Adipocyte (in vitro differentiated cells): ENCODE data around the gene PKDREJ.
A peak's percentile ranks its signal among the peaks of the same experiment; 100 is the strongest.
"Not testable (repeated sequence)": the region's sequence is repeated elsewhere in the genome, so short reads cannot be mapped to it uniquely, and the experiment has no call there.

Experiments
- DNase-seq: peaks from one replicate; pipeline ENCODE4 v3.0.0-alpha.2; 2015; ENCODE audit warnings: low read depth
- H3K27me3 ChIP-seq: replicated peaks from 2 replicates; pipeline ENCODE4 v1.7.0; 2013; ENCODE audit warnings: mild to moderate bottlenecking, low read length, moderate library complexity; ENCODE audit not compliant: control insufficient read depth, insufficient read depth
- H3K36me3 ChIP-seq: 2 replicates; pipeline ENCODE4 v1.7.0; 2013; ENCODE audit warnings: low read length, mild to moderate bottlenecking, moderate library complexity; ENCODE audit not compliant: control insufficient read depth, insufficient read depth, severe bottlenecking
- H3K4me1 ChIP-seq: 2 replicates; pipeline ENCODE4 v1.7.0; 2013; ENCODE audit warnings: mild to moderate bottlenecking, low read length, moderate library complexity; ENCODE audit not compliant: control insufficient read depth, insufficient read depth
- H3K4me3 ChIP-seq: 2 replicates; pipeline ENCODE4 v1.7.0; 2013; ENCODE audit warnings: mild to moderate bottlenecking, low read length, moderate library complexity
- H3K9ac ChIP-seq: 2 replicates; pipeline ENCODE4 v1.7.0; 2013; ENCODE audit warnings: mild to moderate bottlenecking, low read length, moderate library complexity
- H3K9me3 ChIP-seq: 2 replicates; pipeline ENCODE4 v1.7.0; 2013; ENCODE audit warnings: mild to moderate bottlenecking, low read length, moderate library complexity; ENCODE audit not compliant: control insufficient read depth

The PKDREJ gene

GRCh38 chr22:46263216-46263590, at the start of gene PKDREJ:
Gene PKDREJ (minus strand): TSS chr22:46263343. CDS start chr22:46263322, 21 bp downstream.
- no peak for DNase-seq
- peaks cover 18% of the 10 kb centered on the region for H3K27me3 ChIP-seq
- no peaks in the 10 kb centered on the region for H3K9me3 ChIP-seq
- H3K36me3 ChIP-seq: no peaks in the 10 kb centered on the region
- no peak within 1 kb of the TSS for H3K4me3 ChIP-seq
- H3K4me1 ChIP-seq: peaks cover 3% of the 10 kb centered on the region
- no peak within 1 kb of the TSS for H3K9ac ChIP-seq

- H3K4me3 ChIP-seq, H3K4me1 ChIP-seq, H3K9me3 ChIP-seq, DNase-seq, H3K36me3 ChIP-seq, H3K27me3 ChIP-seq, H3K9ac ChIP-seq: not testable (repeated sequence)
Observed at GRCh38 chr22:46312848-46313247, 49.7 kb upstream of the PKDREJ start.

- Histone ChIP-seq H3K27me3 (no peaks in the 10 kb centered on the region), H3K9ac (no peak overlapping the region), H3K9me3 (no peaks in the 10 kb centered on the region), H3K36me3 (no peaks in the 10 kb centered on the region), H3K4me1 (no peaks in the 10 kb centered on the region), H3K4me3 (no peak overlapping the region)
- no peak for DNase-seq
Observed at GRCh38 chr22:46312056-46312455, 48.9 kb upstream of the PKDREJ start.

GRCh38 chr22:46309526-46310085, 46.5 kb upstream of the PKDREJ start:
- Histone ChIP-seq H3K9me3 (no peaks in the 10 kb centered on the region), H3K36me3 (no peaks in the 10 kb centered on the region), H3K9ac (no peak overlapping the region), H3K4me1 (no peaks in the 10 kb centered on the region), H3K27me3 (no peaks in the 10 kb centered on the region), H3K4me3 (no peak overlapping the region)
- DNase-seq: no peak

- H3K27me3 ChIP-seq: no peaks in the 10 kb centered on the region
- H3K9me3 ChIP-seq: no peaks in the 10 kb centered on the region
- H3K36me3 ChIP-seq: no peaks in the 10 kb centered on the region
- no peak for DNase-seq
- H3K9ac ChIP-seq: no peak overlapping the region
- no peak overlapping the region for H3K4me3 ChIP-seq
- H3K4me1 ChIP-seq: peaks cover 6% of the 10 kb centered on the region
Observed at GRCh38 chr22:46308283-46308988, 45.3 kb upstream of the PKDREJ start.

GRCh38 chr22:46303347-46303965, 40.3 kb upstream of the PKDREJ start:
- Histone ChIP-seq H3K4me3 (no peak overlapping the region), H3K36me3 (no peaks in the 10 kb centered on the region)

GRCh38 chr22:46300491-46300890, 37.3 kb upstream of the PKDREJ start:
- peaks cover 26% of the 10 kb centered on the region for H3K4me1 ChIP-seq
- no peak for DNase-seq
- no peaks in the 10 kb centered on the region for H3K27me3 ChIP-seq
- no peak overlapping the region for H3K9ac ChIP-seq
- H3K9me3 ChIP-seq: no peaks in the 10 kb centered on the region
- no peak overlapping the region for H3K4me3 ChIP-seq
- no peaks in the 10 kb centered on the region for H3K36me3 ChIP-seq

More at GRCh38 chr22:46303347-46303965, 40.3 kb upstream of the PKDREJ start:
- H3K27me3 ChIP-seq: no peaks in the 10 kb centered on the region
- peaks cover 9% of the 10 kb centered on the region for H3K4me1 ChIP-seq
- peak; percentile 7 for DNase-seq
- H3K9ac ChIP-seq: no peak overlapping the region
- no peaks in the 10 kb centered on the region for H3K9me3 ChIP-seq

- Histone ChIP-seq H3K27me3 (no peaks in the 10 kb centered on the region), H3K36me3 (no peaks in the 10 kb centered on the region), H3K9ac (no peak overlapping the region), H3K4me3 (no peak overlapping the region), H3K4me1 (peaks cover 29% of the 10 kb centered on the region), H3K9me3 (no peaks in the 10 kb centered on the region)
- no peak for DNase-seq
Observed at GRCh38 chr22:46299101-46299500, 36.0 kb upstream of the PKDREJ start.

GRCh38 chr22:46297151-46297812, 34.1 kb upstream of the PKDREJ start:
- H3K9ac ChIP-seq: peak overlapping the region; percentile 52
- peaks cover 17% of the 10 kb centered on the region for H3K36me3 ChIP-seq
- no peaks in the 10 kb centered on the region for H3K9me3 ChIP-seq
- H3K27me3 ChIP-seq: no peaks in the 10 kb centered on the region
- DNase-seq: peak; percentile 57
- peaks cover 20% of the 10 kb centered on the region for H3K4me1 ChIP-seq
- peak overlapping the region; percentile 80 for H3K4me3 ChIP-seq

- no peaks in the 10 kb centered on the region for H3K27me3 ChIP-seq
- DNase-seq: peak; percentile 99
- peak within 1 kb of the TSS; percentile 80 for H3K4me3 ChIP-seq
- H3K4me1 ChIP-seq: peaks cover 20% of the 10 kb centered on the region
- peak within 1 kb of the TSS; percentile 86 for H3K9ac ChIP-seq
- peaks cover 23% of the 10 kb centered on the region for H3K36me3 ChIP-seq
- no peaks in the 10 kb centered on the region for H3K9me3 ChIP-seq
Observed at GRCh38 chr22:46296257-46297150, 33.4 kb upstream of the PKDREJ start, which contains the start of gene GTSE1. Gene GTSE1 (plus strand): TSS chr22:46296870. CDS start chr22:46297401, 531 bp downstream.
